HG03432 (cell line): ENCODE data around the gene KCNMA1.
"Not testable (repeated sequence)": the region's sequence is repeated elsewhere in the genome, so short reads cannot be mapped to it uniquely, and the experiment has no call there.

Source experiments
- ATAC-seq: cut with Tn5 transposase; IDR thresholded peaks from one replicate; pipeline ENCODE4 v1.9.1; 2021; ENCODE audit warnings: mild to moderate bottlenecking, moderate library complexity; ENCODE audit not compliant: unreplicated experiment

The KCNMA1 gene

DNA sequence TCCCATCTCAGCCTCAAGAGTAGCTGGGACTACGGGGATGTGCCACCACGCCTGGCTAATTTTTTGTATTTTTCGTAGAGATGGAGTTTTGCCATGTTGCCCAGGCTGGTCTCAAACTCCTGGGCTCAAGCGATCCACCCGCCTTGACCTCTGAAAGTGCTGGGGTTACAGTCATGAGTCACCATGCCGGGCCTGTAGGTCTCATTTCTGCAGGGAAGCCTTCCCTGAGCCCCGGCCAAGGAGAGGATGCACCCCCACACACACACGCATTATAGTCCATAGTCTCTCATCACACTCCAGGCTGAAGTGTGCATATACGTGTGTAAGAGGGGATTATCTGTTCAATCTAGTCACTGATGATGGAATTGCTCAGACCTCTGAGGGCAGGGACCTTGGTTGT is 29.3 kb downstream of the KCNMA1 start:
- no peak for ATAC-seq

- ATAC-seq: no peak
These were observed 30.9 kb downstream of the KCNMA1 start for GRCh38 chr10:77606751-77607150.

DNA sequence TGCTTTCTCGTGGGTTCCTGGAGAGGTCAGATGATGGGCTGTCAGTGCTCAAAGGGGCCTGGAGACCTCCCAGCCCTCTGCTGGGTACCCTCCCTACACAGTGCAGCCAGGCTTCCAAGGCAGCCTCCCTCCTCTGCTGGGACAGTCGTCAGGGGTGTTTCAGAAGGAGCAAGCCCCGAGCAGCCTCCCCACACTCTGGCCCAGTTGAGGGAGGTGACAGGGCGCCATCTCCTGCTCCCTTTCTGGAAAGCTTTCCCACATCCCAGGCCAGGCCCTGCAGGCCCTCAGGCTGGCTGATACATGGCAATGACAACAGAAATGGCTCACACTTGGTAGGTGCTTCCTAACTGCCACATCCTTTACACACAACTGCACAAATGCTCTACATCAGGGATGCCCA is 32.1 kb downstream of the KCNMA1 start:
- no peak for ATAC-seq

DNA sequence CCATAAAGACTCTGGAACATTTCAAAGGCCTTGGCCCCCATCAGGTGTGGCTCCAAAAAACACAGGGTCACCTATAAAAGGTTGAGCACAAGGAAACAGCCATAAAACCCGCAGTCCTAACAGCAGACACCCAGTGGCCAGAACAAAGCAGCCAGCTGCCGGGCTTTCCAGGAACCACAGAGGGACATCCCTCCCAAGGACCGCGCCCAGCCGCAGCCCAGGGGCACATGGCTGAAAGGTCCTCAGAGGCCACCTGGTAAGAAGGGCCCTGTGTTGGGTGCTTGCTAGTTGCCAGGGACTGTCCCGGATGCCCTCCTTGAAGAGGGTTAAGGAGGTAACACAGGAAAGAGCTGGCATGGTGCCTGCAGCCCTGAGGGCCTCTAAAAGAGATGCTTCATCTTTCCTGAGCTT is 32.7 kb downstream of the KCNMA1 start:
- no peak for ATAC-seq

DNA sequence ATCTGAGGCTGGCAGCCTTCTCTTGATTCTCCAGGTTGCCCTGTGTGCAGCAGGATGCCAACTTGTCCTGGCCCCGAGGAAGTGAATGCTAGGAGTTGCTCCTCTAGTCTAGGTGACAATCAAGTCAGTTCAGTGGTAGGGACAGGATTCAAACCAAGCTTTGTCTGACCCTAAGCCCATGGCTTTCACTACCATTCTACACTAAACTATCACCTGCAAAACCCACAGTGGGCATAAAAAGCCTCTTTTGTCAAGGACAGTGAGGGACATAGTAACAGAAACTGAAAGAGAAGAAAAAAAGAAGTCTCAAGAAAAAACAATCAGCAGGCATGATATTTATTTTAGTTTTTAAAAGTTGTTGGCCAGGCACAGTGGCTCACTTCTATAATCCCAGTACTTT is 33.5 kb downstream of the KCNMA1 start:
- ATAC-seq: no peak

- peak; percentile 60 for ATAC-seq
These were observed 34.1 kb downstream of the KCNMA1 start for GRCh38 chr10:77603534-77603927.

DNA sequence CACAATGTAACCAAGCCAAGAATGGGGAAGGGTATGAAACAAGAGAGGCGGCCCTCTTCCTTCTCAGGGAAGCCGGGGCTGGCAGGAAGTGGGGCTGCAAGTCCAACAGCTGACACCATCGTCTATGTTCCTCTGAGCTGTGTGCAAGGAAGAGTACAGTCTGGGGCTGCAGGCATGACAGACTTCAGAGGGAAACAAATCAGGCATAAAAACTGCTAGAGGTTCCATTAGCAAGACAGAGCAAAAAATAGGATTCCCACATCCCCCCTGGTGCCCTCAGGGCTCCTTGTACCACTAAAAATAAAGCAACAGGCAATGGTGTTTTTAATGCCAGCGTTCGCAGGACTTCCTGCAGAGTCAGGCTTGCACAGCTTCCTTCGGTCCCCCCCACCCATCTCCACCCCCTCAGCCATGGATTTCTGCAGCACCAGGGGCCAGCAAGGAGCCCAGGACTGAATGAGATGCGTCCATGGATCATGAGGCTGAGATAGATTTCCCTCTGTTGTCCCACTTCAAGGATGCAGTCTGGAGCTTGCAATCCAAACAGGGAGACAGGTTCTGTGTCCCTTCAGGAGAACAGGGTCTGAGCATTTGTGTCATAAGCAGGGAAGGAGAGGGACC is 34.6 kb downstream of the KCNMA1 start:
- ATAC-seq: no peak

- no peak for ATAC-seq
These were observed 35.2 kb downstream of the KCNMA1 start for GRCh38 chr10:77602231-77602912.

GRCh38 chr10:77601488-77601887 is 36.1 kb downstream of the KCNMA1 start:
- ATAC-seq: no peak

DNA sequence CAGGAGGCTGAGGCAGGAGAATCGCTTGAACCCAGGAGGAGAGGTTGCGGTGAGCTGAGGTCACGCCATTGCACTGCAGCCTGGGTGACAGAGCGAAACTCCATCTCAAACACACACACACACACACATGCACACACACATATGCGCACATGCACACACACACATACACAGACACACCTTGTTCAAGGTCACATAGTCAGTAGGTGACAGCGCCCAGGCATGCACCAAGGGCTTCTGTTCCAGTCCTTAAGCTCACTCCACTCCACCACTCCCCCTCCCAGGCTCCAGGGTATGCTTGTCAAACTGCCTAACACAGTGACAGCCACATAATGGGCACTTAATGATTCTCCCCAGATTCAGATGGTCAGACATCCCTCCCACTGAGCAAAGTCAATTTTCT is 37.0 kb downstream of the KCNMA1 start:
- ATAC-seq: no peak

DNA sequence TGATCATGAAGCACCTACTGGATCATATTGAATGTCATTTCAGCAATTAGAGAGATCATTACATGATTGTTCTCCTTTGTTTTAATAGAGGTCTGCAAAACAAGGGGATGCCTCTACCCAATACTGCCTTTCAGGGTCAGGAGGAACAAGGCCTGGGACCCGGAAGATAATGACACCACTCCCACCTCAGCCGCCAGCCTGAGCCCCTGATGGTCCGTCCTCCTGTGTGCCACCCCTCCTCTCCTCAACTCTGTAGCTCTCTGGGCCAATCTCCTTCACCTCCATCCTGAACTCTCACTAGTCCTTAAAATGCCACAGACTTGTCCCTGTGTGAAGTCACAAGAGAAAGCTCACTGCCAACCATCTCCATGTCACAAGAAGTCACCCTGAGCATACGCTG is 38.0 kb downstream of the KCNMA1 start:
- no peak for ATAC-seq

DNA sequence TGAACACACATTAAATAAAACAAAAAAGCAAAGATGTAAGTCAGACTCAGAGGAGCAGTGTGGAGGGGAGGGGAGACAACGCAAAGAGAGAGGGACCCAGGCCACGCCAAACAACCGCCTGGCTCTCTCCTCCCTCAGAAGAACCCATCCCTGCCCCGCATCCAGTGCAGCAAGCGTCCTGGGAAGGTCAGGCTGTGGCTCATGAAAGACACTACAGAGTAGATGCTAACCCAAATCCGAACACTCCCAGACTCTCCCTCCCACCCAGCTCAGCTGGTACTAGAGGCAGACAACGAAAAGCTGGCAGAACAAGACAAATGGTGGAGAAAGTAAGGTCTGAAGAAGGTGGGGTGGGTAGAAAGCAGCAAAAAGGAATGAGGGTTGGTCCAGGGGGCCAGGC is 39.0 kb downstream of the KCNMA1 start:
- no peak for ATAC-seq

- ATAC-seq: no peak
These were observed 40.0 kb downstream of the KCNMA1 start for GRCh38 chr10:77597560-77597959.

DNA sequence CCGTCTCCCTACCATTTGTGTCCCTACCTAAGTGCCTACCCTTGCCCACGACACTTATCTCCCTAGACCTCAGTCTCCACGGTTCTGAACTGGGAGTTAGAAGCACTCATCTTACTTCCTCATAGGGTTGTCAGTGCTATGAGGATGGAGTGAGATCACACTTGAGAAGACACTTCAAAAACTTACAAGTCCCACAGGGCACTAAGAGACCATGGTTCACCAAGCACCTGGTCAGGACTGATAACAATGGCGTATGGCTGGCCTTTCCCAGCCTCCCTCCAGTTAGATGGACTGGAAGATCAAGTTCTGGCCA is 43.2 kb downstream of the KCNMA1 start:
- no peak for ATAC-seq

GRCh38 chr10:77593771-77594470 is 43.7 kb downstream of the KCNMA1 start:
- ATAC-seq: no peak

DNA sequence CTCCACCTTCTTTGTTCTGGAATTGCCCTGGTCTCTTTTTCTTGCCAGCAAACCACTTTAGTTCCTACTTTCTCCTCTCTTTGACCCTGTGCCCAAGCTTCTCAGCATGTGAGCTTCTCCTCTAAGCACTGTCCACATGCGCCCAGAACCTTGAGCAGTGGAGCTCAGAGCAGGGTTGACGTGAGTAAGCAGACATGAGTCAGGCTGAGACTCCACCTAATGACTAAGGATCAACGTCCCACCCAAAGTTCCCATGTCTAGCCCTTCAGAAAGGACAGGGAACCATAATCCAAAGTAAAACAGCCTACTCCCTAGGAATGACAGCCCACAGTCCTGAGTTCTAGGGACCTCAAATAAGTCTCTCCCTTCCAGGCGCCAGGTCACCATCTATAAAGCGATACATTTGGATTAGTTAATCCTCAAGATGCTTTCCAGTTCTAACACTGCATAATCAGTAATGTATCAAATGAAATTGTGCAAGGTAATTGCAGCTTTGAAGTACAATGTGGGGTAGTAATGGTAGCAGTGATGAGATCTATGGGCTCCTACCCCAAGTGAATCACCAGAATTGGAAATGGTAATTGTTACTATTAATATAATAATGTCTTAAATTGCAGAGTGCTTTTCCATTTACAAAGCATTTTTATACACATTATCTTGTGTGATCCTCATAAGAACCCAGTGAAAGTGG is 44.5 kb downstream of the KCNMA1 start:
- no peak for ATAC-seq

GRCh38 chr10:77592510-77592909 is 45.1 kb downstream of the KCNMA1 start:
- no peak for ATAC-seq

GRCh38 chr10:77591238-77591880 is 46.2 kb downstream of the KCNMA1 start:
- ATAC-seq: no peak

DNA sequence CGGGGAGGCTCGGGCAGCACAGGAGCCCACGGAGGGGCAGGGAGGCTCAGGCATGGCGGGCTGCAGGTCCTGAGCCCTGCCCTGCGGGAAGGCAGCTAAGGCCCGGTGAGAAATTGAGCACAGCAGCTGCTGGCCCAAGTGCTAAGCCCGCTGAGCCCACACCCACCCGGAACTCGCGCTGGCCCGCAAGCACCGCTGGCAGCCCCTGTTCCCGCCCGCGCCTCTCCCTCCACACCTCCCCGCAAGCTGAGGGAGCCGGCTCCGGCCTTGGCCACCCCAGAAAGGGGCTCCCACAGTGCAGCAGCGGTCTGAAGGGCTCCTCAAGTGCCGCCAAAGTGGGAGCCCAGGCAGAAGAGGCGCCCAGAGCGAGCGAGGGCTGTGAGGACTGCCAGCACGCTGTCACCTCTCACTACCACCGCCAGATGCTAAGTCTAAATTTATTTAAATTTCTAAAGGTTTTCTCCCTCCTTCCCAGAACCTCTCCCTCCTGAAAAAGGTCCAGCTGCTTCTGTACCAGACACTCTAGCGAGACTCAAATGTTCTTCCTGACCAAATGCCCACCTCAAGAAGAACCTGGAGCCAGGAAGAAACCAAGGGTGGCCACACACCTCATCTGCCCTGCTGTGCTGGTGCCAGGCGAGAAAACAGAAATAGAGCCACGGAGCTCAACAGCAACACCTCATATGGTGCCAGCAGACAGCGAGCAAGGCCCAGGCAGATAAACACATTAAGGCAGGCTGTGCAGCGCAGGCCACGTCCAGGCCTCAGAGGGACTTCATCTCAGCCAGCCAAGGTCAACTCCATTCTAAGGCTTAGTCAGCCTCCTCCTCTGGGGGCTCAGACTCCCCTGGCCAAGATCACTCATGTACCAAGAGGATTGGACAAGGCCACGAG is 47.0 kb downstream of the KCNMA1 start:
- no peak for ATAC-seq

DNA sequence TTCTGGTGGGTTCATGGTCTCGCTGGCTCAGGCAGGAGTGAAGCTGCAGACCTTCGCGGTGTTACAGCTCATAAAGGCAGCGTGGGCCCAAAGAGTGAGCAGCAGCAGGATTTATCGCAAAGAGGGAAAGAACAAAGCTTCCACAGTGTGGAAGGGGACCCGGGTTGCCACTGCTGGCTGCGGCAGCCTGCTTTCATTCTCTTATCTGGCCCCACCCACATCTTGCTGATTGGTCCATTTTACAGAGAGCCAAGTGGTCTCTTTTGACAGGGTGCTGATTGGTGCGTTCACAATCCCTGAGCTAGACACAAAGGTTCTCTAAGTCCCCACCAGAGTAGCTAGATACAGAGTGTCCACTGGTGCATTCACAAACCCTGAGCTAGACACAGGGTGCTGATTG is 47.9 kb downstream of the KCNMA1 start:
- not testable (repeated sequence) for ATAC-seq
